ENCODE measurements around the gene INVS.

INVS gene

DNA sequence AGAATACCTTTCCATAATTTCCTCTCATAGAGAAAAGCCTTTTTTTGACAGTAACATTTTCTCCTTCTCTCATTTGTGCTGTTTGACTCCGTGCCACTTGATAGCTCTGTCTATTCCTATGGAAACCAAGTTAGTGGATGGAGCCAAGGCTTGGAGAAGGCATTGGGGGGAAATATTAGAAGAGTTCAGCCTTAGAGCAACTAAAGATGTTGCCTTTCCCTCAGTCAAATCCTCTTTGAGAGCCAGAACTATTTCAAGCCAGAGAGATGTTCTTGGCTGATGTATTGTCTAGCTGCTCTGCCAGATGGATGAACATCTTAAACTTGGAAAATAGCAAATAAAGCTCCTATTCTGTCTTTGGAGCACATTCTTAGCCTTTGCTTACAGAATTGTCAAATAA, 112.4 kb downstream of the INVS start:
- DNase-seq (ENCODE audit: low read depth), result no peak
- TF ChIP-seq, protein P1, sequence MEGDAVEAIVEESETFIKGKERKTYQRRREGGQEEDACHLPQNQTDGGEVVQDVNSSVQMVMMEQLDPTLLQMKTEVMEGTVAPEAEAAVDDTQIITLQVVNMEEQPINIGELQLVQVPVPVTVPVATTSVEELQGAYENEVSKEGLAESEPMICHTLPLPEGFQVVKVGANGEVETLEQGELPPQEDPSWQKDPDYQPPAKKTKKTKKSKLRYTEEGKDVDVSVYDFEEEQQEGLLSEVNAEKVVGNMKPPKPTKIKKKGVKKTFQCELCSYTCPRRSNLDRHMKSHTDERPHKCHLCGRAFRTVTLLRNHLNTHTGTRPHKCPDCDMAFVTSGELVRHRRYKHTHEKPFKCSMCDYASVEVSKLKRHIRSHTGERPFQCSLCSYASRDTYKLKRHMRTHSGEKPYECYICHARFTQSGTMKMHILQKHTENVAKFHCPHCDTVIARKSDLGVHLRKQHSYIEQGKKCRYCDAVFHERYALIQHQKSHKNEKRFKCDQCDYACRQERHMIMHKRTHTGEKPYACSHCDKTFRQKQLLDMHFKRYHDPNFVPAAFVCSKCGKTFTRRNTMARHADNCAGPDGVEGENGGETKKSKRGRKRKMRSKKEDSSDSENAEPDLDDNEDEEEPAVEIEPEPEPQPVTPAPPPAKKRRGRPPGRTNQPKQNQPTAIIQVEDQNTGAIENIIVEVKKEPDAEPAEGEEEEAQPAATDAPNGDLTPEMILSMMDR (IDR thresholded peaks at IDR 0.05; ENCODE audit: low read depth, low read length, missing control alignments), result no peak
- H3K4me3 ChIP-seq (ENCODE audit: low read depth, low read length), result no peak overlapping the region

DNA sequence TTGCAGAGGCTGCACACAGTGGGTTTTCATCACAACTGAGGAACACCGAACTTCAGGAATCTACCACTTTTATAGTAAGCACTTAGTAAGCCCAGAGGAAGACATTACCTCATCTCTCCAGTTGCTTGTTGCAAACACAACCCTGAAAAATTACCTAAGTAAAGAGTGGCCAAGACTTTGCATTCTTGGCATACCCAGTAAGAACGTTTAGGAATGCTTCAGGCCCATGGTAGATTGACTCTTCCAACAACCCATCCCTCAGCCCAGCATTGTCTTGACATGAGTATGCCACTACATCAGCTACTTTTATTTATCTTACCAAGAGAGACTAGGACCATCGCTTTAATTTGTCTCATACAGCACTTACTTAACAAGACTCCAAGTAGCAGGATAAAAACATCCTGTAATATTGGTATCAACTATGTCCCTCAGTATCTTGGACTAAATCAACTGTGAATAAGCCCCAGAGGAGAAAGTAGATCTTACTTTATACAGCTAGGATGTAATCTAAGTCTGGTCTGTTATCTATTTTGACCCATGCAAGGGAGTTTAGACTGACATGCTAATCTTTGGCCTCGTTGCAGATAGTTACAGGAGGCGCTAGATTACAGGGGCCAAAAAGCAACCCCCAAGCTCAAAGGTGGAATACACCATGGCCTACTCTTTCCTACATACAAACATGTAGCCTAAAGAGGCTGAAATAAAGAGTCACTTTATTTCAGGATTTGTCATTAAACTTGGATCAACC, 114.9 kb downstream of the INVS start:
- no peak overlapping the region for H3K4me3 ChIP-seq (ENCODE audit: low read depth, low read length)
- TF ChIP-seq, protein P1 (IDR thresholded peaks at IDR 0.05; ENCODE audit: low read depth, low read length, missing control alignments), result no peak
- no peak for DNase-seq (ENCODE audit: low read depth)

DNA sequence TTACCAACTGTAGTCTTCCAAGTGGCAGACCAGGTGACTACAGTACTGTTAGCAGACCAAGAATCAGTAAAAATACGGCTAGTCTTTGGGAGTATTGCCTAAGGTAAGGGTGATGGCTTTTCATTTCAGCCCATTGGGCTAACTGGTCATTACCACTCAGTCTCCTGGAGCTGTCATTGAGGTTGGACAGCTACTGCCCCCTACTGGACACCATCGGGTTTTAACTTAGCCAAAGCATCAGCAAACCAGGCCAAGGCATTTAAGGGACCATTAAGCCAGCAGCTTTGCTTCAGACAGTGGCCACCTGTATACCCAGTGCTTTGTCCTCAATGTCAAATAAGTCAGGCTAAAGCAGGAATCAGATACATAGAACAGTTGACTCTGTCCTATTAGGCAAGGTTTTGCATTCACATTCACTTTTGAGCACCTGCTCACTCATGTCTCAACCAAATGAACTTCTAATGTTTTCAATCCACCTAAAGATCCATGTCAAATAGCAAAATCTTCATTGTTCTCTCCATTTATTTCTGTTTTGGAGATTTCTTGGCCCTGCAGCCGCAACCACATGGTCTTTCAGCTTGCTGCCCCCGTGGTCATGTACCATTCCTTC, 117.2 kb downstream of the INVS start:
- TF ChIP-seq, protein P1 (IDR thresholded peaks at IDR 0.05; ENCODE audit: low read depth, low read length, missing control alignments), result peak; percentile 82
- DNase-seq (ENCODE audit: low read depth), result peak; percentile 53
- H3K4me3 ChIP-seq (ENCODE audit: low read depth, low read length), result no peak overlapping the region

DNA sequence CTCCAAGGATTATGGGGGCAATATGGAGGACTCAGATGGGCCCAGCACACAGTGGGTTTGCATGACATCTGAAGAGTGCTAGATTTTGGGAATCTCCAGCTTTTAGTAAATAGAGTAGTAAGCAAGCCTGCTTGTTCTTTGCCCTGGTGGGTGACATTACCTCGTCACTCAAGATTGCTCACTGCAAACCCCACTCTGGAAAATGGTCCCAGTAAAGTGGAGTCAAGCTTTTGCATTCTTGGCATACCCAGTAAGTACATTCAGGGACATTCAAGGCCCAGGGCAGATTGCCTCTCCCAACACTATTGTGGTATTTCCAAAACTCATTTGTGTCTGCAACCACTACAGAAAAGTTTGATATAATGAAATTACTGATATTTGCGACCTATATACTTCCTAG, 118.5 kb downstream of the INVS start:
- DNase-seq (ENCODE audit: low read depth), result no peak
- H3K4me3 ChIP-seq (ENCODE audit: low read depth, low read length), result no peak overlapping the region
- TF ChIP-seq, protein P1 (IDR thresholded peaks at IDR 0.05; ENCODE audit: low read depth, low read length, missing control alignments), result no peak

DNA sequence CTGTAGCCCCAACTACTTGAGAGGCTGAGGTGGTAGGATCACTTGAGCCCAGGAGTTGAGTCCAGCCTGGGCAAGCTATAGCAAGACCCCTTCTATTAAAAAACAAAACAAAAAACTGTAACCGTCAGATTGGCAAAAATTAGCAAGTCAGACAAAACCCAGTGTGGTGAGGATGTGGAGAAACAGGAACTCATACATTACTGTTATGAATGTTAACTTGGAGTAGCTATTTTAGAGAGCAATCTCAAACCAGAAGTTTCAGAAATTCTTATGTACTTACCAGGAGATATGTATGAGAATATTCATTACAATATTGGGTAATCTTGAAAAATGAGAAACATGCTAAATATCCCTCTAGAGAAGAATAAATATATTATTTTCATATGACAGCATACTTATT, 120.3 kb downstream of the INVS start:
- H3K4me3 ChIP-seq (ENCODE audit: low read depth, low read length), result no peak overlapping the region
- DNase-seq (ENCODE audit: low read depth), result no peak
- TF ChIP-seq, protein P1 (IDR thresholded peaks at IDR 0.05; ENCODE audit: low read depth, low read length, missing control alignments), result no peak

DNA sequence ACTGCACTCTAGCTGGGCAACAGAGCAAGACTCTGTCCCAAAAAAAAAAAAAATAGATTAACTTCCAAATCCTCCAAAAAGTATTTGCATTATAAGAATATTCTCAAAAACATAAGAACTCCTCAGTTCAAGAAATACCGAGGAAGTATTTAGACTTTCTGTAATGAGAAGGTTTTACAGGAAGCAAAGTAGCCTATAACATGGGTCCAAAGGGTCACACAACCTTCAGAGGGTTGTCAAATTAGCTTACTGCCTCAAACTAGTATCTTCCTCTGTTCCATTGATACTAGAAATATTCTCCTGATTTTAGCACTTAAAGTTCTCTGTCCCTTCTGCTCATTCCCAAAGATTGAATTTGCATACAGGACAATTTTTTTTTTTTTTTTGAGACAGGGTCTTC, 121.9 kb downstream of the INVS start:
- no peak for DNase-seq (ENCODE audit: low read depth)

More for the DNA sequence above, 121.9 kb downstream of the INVS start:
- no peak overlapping the region for H3K4me3 ChIP-seq (ENCODE audit: low read depth, low read length)
- TF ChIP-seq, protein P1 (IDR thresholded peaks at IDR 0.05; ENCODE audit: low read depth, low read length, missing control alignments), result no peak
